HG03139 (cell line): Measurements from ENCODE around the gene CRACR2A.

Experiments used
- ATAC-seq: cut with Tn5 transposase; IDR thresholded peaks from one replicate; pipeline ENCODE4 v1.9.1; 2021; ENCODE audit not compliant: unreplicated experiment

CRACR2A gene

GRCh38 chr12:3651585-3652424 is 101.1 kb downstream of the CRACR2A start:
- no peak for ATAC-seq

DNA sequence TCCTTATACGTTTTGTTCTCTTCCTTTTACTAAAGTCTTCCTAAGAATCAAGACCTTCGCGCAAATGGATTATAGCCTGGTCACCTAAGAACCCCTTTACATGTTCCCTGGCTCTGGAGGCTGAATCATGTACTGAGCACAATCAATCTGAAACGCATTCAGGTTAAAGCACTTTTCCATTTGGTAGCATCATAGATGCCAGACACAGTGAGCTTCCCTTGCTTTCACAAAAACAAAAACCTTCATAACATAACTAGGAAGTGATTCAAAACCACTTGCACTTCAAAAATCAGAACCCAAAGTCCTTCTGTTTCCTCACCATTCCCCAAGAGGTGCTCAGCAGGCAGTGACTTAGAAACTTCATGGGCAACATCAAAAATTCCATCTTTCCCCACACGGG is 105.4 kb downstream of the CRACR2A start:
- ATAC-seq, result no peak

DNA sequence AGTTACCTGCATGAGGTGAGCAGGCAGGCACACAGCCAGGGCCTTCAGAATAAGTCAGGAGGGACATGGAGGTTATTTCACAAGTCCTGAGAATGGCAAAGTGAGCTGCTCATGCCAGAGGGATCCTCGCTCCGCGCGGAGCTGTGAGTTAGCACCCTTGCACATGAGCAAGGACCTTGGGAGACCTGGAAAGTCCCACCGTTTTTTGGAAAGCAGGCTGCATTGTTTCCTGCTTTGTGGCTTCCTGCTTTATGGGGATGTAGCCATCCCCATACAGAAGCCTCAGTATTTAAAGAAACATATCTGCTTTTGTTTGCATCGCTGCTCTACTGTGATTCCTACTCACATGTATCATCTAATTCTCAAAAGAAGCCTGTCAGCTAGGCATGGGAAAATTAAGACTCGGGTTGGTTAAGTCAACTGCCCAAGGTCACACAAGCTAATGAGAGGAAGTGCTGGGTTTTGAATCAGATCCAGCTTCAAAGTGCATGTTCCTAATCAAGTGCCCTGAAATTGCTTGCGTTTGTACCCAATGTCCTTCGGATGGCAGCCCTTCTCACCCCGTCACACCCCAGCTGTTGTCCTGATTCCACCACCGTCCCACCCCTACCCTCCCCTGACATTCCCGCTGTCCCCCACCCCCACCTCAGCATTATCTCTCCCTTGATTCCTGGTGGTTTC is 106.2 kb downstream of the CRACR2A start:
- no peak for ATAC-seq

DNA sequence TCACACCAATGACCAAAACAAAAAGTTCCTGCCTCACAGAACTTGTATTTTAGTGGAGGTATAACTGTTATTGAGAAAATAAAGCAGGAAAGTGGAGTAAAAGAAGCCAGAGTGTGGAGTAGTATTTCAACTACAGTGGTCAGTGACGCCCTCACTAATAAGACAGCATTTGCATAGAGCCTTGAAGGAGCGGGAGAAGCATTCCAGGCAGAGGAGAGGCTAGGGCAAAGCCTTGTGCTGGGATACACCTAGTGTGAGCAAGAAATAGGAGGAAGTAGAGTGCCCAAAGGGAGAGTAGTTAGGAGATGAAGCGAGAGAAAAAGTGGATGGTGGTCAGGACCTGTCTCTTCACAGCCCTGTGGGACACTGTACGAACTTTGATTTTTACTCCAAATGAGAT is 107.8 kb downstream of the CRACR2A start:
- ATAC-seq, result no peak

DNA sequence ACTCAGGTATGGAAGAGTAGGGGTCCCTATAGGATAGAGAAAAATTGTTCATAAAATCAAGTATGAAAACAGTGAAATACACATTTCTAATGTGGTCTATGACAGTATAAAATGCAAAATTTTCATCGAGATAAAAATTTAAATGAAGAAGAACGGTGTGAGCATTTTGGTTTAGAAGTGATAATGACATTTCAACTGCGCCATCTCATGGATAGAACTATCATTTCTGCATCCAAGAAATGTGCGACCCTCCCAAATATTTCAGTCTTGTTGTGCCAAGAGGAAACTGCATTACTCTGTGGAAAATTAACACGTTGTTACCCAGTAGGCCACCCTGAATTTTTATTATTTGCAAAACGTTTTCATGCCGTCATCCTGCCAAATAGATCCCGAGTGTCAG is 108.8 kb downstream of the CRACR2A start:
- ATAC-seq, result no peak

DNA sequence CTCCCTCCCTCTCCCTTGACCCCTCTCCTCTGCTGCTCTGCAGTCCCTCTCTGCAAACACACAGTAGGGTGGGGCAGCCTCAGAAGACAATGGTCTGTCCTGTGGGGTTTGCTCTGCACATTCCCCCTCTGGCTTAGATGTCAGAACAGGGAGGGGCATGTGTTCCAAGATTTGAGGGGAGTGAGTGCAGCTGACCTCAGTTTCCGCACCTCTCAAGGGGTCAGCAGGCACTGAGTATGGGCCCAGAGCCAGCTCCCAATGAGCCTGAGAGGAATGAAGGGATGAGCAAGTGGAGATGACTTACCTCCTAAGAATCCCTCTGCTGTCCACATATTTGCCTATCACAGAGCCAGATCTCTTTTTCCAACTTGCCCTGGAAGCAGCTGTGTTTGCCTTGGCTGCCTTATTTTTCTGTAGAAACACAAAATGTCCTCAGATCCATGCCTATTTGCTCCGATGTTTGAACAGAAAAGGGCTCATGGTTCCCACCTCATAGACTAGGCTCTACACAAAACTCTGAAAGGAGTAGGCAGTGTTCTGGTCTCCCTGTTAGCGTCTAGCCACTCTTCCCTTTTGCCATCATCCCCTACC is 111.4 kb downstream of the CRACR2A start:
- no peak for ATAC-seq

DNA sequence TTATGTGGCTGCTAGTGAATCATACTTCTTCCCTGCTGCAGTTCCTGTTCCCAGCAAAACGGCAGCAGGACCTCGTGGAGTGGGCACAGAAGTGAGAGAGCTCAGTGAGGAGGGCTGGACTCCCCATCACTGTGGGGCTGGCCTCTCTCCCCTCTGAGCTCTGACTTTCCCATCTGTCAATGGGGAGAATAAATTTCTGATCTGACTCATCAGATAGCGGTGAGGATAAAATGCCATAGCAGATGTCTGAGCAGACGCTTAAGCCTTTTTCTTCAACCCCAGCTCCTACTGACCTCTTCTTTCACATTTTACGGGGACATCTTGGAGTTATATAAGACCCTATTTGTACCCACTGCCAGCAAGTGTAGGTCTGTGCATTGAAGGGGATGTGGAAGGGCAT is 116.6 kb downstream of the CRACR2A start:
- no peak for ATAC-seq

DNA sequence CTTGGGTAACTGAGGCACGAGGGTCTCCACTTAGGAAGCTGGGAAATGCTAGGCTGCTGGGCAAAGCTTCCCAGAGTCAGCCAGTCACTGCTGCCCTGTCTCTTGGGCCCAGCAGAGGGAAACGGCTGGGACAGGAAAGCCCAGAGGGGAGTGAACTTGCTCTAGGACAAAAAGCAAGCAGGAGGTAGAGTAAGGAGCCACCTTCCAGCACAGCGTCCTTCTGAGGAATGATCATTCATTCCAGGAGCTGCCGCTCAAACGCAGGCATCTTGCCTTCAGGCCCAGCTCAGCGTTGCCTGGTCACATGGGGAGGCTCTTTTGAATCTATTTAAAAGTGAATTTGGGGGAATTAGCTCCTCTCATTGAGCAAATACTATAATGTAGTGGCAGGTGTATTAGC is 118.6 kb downstream of the CRACR2A start:
- ATAC-seq, result no peak

- ATAC-seq, result no peak
These were observed 119.5 kb downstream of the CRACR2A start for GRCh38 chr12:3633396-3633795.

GRCh38 chr12:3632754-3633153 is 120.2 kb downstream of the CRACR2A start:
- ATAC-seq, result no peak

- no peak for ATAC-seq
These were observed 120.7 kb downstream of the CRACR2A start for GRCh38 chr12:3632256-3632655.

DNA sequence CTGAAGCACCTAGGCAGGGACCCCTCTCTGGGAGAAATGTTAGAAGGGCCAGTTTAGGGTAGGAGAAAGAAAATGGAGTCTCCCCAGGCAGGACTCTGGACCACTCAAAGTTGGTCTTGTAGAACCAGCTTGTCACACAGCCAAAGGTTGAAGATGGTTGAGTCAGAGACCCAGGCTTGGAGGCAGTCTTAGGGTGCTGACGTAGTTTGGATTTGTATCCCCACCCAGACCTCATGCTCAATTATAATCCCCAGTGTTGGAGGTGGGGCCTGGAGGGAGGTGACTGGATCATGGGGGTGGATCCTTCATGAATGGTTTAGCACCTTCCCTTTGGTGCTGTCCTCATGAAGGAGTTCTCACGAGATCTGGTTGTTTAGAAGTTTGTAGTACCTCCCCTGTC is 121.2 kb downstream of the CRACR2A start:
- ATAC-seq, result no peak

- ATAC-seq, result no peak
These were observed 121.7 kb downstream of the CRACR2A start for GRCh38 chr12:3631272-3631637.

DNA sequence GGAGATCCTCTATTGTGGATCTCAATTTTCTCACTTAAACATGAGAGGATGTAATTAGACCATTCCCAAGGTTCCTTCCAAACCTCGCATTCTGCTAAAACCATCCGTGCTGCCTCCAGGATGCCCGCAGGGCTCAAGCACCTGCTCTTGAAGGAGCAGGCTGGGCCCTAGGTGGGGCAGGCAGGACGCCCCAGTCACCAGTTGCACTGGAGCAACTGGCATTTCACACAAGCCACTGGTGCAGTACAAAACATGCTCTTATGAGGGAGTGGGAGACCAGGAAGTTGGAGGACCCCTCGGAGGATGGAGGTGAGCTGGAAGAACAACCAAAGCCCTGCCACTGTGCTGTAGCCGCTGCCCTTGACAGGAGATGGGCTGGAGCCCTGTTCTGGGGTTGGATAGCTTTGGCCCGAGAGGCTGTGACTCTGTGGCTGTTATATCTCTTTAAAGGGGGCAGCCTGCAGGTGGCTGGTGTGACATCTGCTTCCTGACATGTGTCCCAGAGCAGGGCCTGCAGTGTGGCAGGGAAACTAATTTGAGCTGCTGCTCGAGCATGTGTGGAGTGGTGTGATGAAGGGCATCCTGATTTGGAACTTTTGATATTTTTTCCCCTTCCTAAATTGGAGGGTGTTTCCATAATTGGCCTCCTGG is 122.2 kb downstream of the CRACR2A start:
- ATAC-seq, result no peak

DNA sequence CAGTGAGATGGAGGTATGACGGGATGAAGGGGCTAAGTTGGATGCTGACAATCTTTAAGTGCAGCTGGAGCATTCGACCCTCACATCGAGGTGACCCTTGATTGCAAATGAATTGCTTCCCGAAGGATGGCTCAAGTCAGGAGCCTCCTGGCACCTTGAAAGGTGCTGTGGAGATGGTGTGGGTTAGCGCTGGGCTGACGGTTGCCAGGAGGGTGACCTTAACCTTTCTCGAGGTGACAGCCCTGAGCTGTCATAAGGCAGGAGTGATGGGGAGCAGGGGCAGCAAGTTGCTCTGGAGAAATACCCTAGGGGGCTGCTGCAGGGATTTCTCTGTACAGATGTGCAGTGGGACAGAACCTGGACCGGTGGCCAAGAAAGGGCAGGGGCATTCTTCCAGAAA is 122.8 kb downstream of the CRACR2A start:
- ATAC-seq, result no peak

DNA sequence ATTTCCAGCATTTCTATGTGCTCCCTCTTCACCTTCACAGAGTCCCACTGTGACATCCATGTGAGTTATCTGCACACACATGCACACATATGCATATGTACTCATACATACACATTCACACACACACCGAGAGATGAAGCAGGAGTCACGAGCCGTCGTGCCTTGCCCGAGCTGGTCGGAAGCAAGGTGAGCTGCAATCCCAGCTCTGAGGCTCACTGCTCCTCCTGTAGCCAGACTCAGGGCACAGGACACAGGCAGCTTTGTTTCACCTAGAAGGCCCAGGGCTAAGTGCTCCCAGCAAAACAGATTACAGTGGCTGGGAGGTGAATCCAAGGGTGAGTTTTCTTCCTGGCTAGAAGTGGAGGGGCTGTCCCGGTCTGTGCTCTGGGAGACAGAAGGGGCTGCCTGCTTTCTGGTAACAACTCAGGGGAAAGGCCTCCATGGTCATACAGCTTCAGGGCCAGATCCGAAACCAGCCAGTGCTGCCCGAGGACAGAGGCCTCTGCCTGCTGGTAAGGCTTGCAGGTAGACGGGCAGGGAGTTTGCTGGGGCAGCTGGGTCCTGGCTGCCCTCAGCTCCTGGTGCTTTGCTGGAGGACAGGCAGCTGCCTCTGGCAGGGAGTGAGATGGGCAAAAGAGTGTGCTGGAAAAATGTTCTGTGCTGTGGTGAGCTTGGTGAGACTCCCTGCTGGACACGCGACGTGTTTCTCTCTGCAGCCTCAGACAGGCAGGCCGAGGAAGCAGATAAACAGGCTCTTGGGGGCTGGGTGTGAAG is 123.7 kb downstream of the CRACR2A start:
- ATAC-seq, result no peak

GRCh38 chr12:3628629-3629028 is 124.3 kb downstream of the CRACR2A start:
- ATAC-seq, result no peak

DNA sequence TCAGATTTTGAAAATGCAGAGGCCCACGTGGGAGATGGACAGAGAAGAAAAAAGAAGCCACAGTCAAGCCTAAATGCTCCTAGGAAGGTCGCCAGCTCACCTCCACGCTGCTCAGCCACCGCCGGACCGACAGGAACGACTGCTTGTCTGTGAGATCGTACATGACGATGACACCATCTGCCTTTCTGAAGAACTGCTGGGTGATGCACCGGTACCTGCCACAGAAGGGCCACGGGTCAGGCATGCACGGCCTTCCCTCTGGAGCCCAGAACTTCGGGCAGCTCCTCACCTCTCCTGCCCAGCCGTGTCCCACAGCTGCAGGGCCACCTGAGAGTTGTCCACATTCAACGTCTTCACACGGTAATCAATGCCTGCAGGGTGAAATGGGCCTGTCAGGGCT is 125.6 kb downstream of the CRACR2A start:
- ATAC-seq, result no peak

- ATAC-seq, result no peak
These were observed 128.6 kb downstream of the CRACR2A start for GRCh38 chr12:3624273-3624672.

GRCh38 chr12:3622822-3623690 is 129.9 kb downstream of the CRACR2A start:
- no peak for ATAC-seq
